Sigmoid colon (tissue), 7 donors: ENCODE measurements around the gene FRY. TPM values are rescaled to one million over a fixed set of nuclear protein-coding genes. Genes with fewer than 3 reads are reported as not detected.

ENCODE experiments used
- DNase-seq: peaks from one replicate; pipeline ENCODE4 v3.0.0-alpha.2; 2019
- H3K27ac ChIP-seq, 4 donors: fragments of 200-600 bp; sonication (generic); one replicate each; pipeline ENCODE4 v1.5.1; 2016 to 2019; ENCODE audit warnings: mild to moderate bottlenecking in 1 of 4
- H3K27me3 ChIP-seq, 3 donors: fragments of 200-600 bp; sonication (generic); one replicate each; pipeline ENCODE4 v1.5.1; 2019; ENCODE audit warnings: mild to moderate bottlenecking in 1 of 3
- H3K36me3 ChIP-seq, 4 donors: fragments of 200-600 bp; sonication (generic); one replicate each; pipeline ENCODE4 v1.5.1; 2016 to 2019
- H3K4me1 ChIP-seq, 4 donors: fragments of 200-600 bp; sonication (generic); one replicate each; pipeline ENCODE4 v1.5.1; 2017 to 2019
- H3K4me3 ChIP-seq, 4 donors: fragments of 200-600 bp; sonication (generic); one replicate each; pipeline ENCODE4 v1.5.1; 2017 to 2019; ENCODE audit warnings: mild to moderate bottlenecking in 2 of 4, moderate library complexity in 1 of 4
- H3K9me3 ChIP-seq, 4 donors: fragments of 200-600 bp in 3 of 4; sonication (generic) in 3 of 4; one replicate each; pipeline versions ENCODE4 v1.5.1 to v1.6.1; 2013 to 2019
- EP300 ChIP-seq, 4 donors: sonication (generic); formaldehyde crosslinking; IDR thresholded peaks; one replicate each; pipeline ENCODE4 v1.6.1; 2017; ENCODE audit warnings: antibody characterized with exemption in 4 of 4
- POLR2A ChIP-seq, 2 donors: fragments of 450-650 bp; IDR thresholded peaks; one replicate each; pipeline ENCODE4 v1.6.1; 2016; ENCODE audit warnings: antibody characterized with exemption in 2 of 2, mild to moderate bottlenecking in 2 of 2, moderate library complexity in 2 of 2
- POLR2AphosphoS5 ChIP-seq, 4 donors: sonication (generic); formaldehyde crosslinking; IDR thresholded peaks; one replicate each; pipeline ENCODE4 v1.6.1; 2017; ENCODE audit warnings: antibody characterized with exemption in 4 of 4
- WGBS, 2 donors: extraction: QIAGEN DNeasy Blood & Tissue Kit; methylation state at CpG; one replicate each; pipeline ENCODE4 v1.1.7; 2013; 5-methylcytosine and 5-hydroxymethylcytosine counted together
- intact Hi-C: fragments of 100-400 bp; cut with DNase I; formaldehyde crosslinking; loops from one replicate; pipeline ENCODE4 v1.15.1; 2023
- polyA plus RNA-seq, 3 donors: library from polyadenylated mRNA; stranded (reverse); fragments of 200-250 nt; gene quantifications; one replicate each; pipeline ENCODE4 v1.2.3, GENCODE V29; 2013
- total RNA-seq, 4 donors: library from RNA; depleted of rRNA; stranded (reverse); fragments of >200 nt; gene quantifications; one replicate each; pipeline ENCODE4 v1.1.0, GENCODE V29; 2016
- TF ChIP-seq, protein P1 (sequence below), 4 experiments: fragments of 450-650 bp in 3 of 4; fragments of 200-600 bp in 1 of 4; IDR thresholded peaks; one replicate each; pipeline ENCODE4 v1.5.1; 2016 to 2019; ENCODE audit warnings: antibody characterized with exemption in 4 of 4, mild to moderate bottlenecking in 3 of 4, moderate library complexity in 2 of 4
- donor health status: healthy with polysubstance abuse.
- donor health status: Bipolar disorder and iron deficiency.
- donor health status: healthy.

Gene FRY
- total and polyA plus RNA-seq, 7 donors, result 1.4 to 118 (median 26.7) TPM

DNA sequence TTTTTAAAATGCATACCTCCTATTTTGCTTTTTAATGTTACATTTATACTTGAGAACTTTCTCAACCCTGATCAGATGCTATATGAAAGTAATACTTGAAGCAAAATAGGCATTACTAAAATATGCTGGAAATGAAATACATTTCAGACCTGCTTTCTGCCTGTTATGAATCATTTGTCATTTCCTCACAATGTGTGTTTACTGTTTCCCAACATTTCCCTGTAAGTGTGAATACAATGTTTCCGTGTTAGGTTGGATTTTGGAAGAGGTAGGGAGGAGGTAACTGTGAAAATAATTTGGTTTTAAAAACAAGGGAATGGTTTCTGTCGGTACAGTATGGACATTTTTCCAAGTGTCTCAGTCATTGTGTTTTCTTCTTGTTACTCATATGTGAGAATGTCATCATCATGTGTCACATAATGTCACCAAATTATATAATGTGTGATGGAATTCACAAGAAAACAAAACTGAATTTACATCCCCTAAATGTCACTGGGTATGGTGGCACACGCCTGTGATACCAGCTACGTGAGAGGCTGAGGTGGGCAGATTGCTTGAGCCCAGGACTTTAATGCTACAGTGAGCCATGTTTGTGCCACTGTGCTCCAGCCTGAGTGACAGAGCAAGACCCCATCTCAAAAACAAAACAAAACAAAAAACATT is 240.6 kb downstream of the FRY start:
- H3K36me3 ChIP-seq, result peaks cover 8 to 85% (median 27%) of the 10 kb centered on the region in 4 donors

DNA sequence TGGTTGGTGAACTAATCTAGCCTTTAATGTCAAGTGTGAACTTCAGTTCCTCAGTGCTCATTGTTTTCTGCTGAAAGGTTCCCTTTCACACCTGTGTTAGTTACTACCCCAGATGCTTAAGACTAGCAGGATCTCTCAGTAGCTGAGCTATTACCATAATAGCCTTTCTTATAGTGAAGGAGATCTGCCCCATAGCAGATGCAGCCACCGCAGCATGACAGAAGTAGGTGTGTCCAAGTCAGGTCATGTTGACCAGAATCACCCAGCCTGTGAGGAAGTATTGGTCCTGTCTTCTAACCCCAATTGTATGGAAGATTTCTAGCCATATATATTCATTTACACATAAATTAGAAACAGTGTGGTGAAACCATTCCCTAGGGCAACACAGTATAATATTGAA is 246.3 kb downstream of the FRY start:
- no peak overlapping the region for H3K4me3 ChIP-seq
- DNase-seq, result no peak
- intact Hi-C loops, result no loop called here
- no peak for TF ChIP-seq EP300 (IDR thresholded peaks at IDR 0.05)
- TF ChIP-seq, protein P1, sequence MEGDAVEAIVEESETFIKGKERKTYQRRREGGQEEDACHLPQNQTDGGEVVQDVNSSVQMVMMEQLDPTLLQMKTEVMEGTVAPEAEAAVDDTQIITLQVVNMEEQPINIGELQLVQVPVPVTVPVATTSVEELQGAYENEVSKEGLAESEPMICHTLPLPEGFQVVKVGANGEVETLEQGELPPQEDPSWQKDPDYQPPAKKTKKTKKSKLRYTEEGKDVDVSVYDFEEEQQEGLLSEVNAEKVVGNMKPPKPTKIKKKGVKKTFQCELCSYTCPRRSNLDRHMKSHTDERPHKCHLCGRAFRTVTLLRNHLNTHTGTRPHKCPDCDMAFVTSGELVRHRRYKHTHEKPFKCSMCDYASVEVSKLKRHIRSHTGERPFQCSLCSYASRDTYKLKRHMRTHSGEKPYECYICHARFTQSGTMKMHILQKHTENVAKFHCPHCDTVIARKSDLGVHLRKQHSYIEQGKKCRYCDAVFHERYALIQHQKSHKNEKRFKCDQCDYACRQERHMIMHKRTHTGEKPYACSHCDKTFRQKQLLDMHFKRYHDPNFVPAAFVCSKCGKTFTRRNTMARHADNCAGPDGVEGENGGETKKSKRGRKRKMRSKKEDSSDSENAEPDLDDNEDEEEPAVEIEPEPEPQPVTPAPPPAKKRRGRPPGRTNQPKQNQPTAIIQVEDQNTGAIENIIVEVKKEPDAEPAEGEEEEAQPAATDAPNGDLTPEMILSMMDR (IDR thresholded peaks at IDR 0.05), result no peak
- TF ChIP-seq POLR2AphosphoS5 (IDR thresholded peaks at IDR 0.05), result no peak
- TF ChIP-seq POLR2A (IDR thresholded peaks at IDR 0.05), result no peak
- WGBS, 2 donors, result 35 to 78% methylated on average over 1 of the region's 1 CpG
- peaks cover 0 to 11% (median 5%) of the 10 kb centered on the region in 4 donors for H3K4me1 ChIP-seq
- no peak overlapping the region for H3K27ac ChIP-seq
- H3K9me3 ChIP-seq, result no peaks in the 10 kb centered on the region
- H3K27me3 ChIP-seq, result no peaks in the 10 kb centered on the region
- peaks cover 15 to 67% (median 37%) of the 10 kb centered on the region in 4 donors for H3K36me3 ChIP-seq

More for the DNA sequence above, 240.6 kb downstream of the FRY start:
- no peak for TF ChIP-seq POLR2A (IDR thresholded peaks at IDR 0.05)
- TF ChIP-seq, protein P1 (IDR thresholded peaks at IDR 0.05), result no peak
- no peak for TF ChIP-seq EP300 (IDR thresholded peaks at IDR 0.05)
- TF ChIP-seq POLR2AphosphoS5 (IDR thresholded peaks at IDR 0.05), result no peak
- H3K9me3 ChIP-seq, result no peaks in the 10 kb centered on the region
- intact Hi-C loops, result no loop called here
- no peaks in the 10 kb centered on the region for H3K4me1 ChIP-seq
- H3K27ac ChIP-seq, result no peak overlapping the region
- H3K4me3 ChIP-seq, result no peak overlapping the region
- H3K27me3 ChIP-seq, result no peaks in the 10 kb centered on the region
- WGBS, 2 donors, result 69 to 88% methylated on average over 4 of the region's 4 CpGs
- no peak for DNase-seq

DNA sequence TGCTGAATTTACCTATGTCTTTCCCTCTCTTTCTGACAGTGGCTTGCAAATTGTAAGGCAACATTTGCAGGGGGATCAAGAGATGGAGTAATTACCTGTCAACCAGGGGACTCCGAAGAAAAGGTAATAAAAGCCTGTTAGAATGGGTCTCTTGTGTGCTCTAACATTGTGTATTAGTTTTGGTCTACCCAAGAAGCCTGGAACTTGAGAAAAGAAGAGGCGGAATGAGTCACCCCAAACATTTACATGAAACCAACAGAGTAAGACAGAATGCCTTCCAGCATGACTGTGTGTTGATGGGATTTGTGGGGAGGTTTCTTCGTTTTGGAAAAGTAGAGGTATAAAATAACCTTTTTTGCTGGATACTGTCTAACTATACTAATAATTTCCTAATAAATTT is 246.9 kb downstream of the FRY start:
- TF ChIP-seq POLR2A (IDR thresholded peaks at IDR 0.05), result no peak
- TF ChIP-seq, protein P1 (IDR thresholded peaks at IDR 0.05), result no peak
- TF ChIP-seq EP300 (IDR thresholded peaks at IDR 0.05), result no peak
- TF ChIP-seq POLR2AphosphoS5 (IDR thresholded peaks at IDR 0.05), result no peak
- H3K27ac ChIP-seq, result no peak overlapping the region
- H3K4me3 ChIP-seq, result no peak overlapping the region
- no peaks in the 10 kb centered on the region for H3K9me3 ChIP-seq
- peaks cover 15 to 66% (median 37%) of the 10 kb centered on the region in 4 donors for H3K36me3 ChIP-seq
- intact Hi-C loops, result no loop called here
- peaks cover 0 to 17% (median 8%) of the 10 kb centered on the region in 4 donors for H3K4me1 ChIP-seq
- 81 to 83% methylated on average over 3 of the region's 3 CpGs for WGBS, 2 donors
- H3K27me3 ChIP-seq, result no peaks in the 10 kb centered on the region
- DNase-seq, result no peak

DNA sequence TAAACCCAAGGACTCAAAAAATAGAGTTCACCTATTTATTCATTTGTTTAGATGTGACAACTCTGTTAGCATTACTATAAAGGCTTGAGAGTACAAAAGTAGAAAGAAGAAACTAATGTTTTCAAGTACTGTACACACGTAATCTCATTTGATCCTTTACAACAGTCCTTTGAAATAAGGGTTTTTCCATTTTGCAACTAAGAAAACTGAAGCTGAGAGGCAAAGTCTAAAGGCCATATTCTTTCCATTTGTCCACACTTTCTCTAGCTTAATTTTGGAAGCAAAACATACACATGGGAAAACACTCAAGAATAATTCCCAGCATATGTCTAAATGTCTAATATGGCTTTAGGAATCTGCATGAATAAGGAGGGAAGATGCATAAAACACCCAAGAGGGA is 249.5 kb downstream of the FRY start:
- peaks cover 0 to 44% (median 27%) of the 10 kb centered on the region in 4 donors for H3K4me1 ChIP-seq
- DNase-seq, result no peak
- no peak overlapping the region for H3K4me3 ChIP-seq
- TF ChIP-seq POLR2AphosphoS5 (IDR thresholded peaks at IDR 0.05) (no peak), POLR2A (IDR thresholded peaks at IDR 0.05) (no peak), EP300 (IDR thresholded peaks at IDR 0.05) (no peak)
- TF ChIP-seq, protein P1 (IDR thresholded peaks at IDR 0.05), result no peak
- H3K27me3 ChIP-seq, result no peaks in the 10 kb centered on the region
- H3K36me3 ChIP-seq, result peaks cover 8 to 43% (median 29%) of the 10 kb centered on the region in 4 donors
- peak overlapping the region in 2 of 4 donors; percentile 1 to 82 for H3K27ac ChIP-seq
- no peaks in the 10 kb centered on the region for H3K9me3 ChIP-seq
- 74 to 79% methylated on average over 1 of the region's 1 CpG for WGBS, 2 donors
- intact Hi-C loops, result no loop called here
